A549 (cell line): ENCODE measurements around the gene EGLN2. TPM values are rescaled to one million over a fixed set of nuclear protein-coding genes. Genes with fewer than 3 reads are reported as not detected.
A peak's percentile ranks its signal among the peaks of the same experiment; 100 is the strongest.
"Not testable (repeated sequence)": the region's sequence is repeated elsewhere in the genome, so short reads cannot be mapped to it uniquely, and the experiment has no call there.

Experiments used
- ATAC-seq, 2 experiments: fragments of 200-7000 bp in 1 of 2; fragments of >200 bp in 1 of 2; cut with Nextera tagmentation in 1 of 2; cut with Tn5 transposase in 1 of 2; 3 replicates each; pipeline versions ENCODE4 v1.8.0 to v1.9.1; 2018 to 2020; ENCODE audit warnings: mild to moderate bottlenecking in 1 of 2, moderate library complexity in 1 of 2
- CTCF ChIA-PET: fragments of 300-600 bp; sonication (Branson Sonifier 250); formaldehyde crosslinking; extraction: SDS; loops from one replicate; lab custom pipeline; 2021; ENCODE audit warnings: antibody characterized with exemption, inconsistent platforms; lab: Yijun Ruan, JAX
- POLR2A ChIA-PET: fragments of 350-600 bp; formaldehyde crosslinking; extraction: SDS; loops from one replicate; lab custom pipeline; 2021; ENCODE audit warnings: antibody characterized with exemption, inconsistent platforms; lab: Yijun Ruan, JAX
- DNase-seq, 2 experiments: peaks; one replicate each; pipeline versions ENCODE4 v3.0.0 to v3.0.0-alpha.2; 2011 to 2016; ENCODE audit warnings: low read depth in 1 of 2, low spot score in 1 of 2
- FAIRE-seq: peaks from 2 replicates; lab custom pipeline; 2011; peaks lifted over from hg19 to GRCh38; lab: Jason Lieb, UNC
- H3K27ac ChIP-seq, 2 experiments: fragments of >200 bp; sonication (Bioruptor Twin); formaldehyde crosslinking; 3 replicates each; pipeline ENCODE4 v1.5.1; 2016 to 2017
- H3K4me1 ChIP-seq: fragments of >200 bp; sonication (Bioruptor Twin); formaldehyde crosslinking; 3 replicates; pipeline ENCODE4 v1.6.1; 2016
- H3K4me2 ChIP-seq: fragments of >200 bp; sonication (Bioruptor Twin); formaldehyde crosslinking; 3 replicates; pipeline ENCODE4 v1.6.1; 2016
- H3K4me3 ChIP-seq: fragments of >200 bp; sonication (Bioruptor Twin); formaldehyde crosslinking; 3 replicates; pipeline ENCODE4 v1.5.1; 2016
- H3K9me3 ChIP-seq: fragments of >200 bp; sonication (Bioruptor Twin); formaldehyde crosslinking; 3 replicates; pipeline ENCODE4 v1.6.1; 2016
- CBX8 ChIP-seq: fragments of 200-600 bp; sonication (generic); IDR thresholded peaks from 2 replicates; pipeline ENCODE4 v1.6.1; 2016
- CHD2 ChIP-seq: fragments of 150-350 bp; IDR thresholded peaks from 2 replicates; pipeline ENCODE4 v1.6.1; 2014; ENCODE audit warnings: low read length; ENCODE audit not compliant: partially characterized antibody
- CHD4 ChIP-seq: fragments of 200-600 bp; sonication (generic); IDR thresholded peaks from 2 replicates; pipeline ENCODE4 v1.6.1; 2016; ENCODE audit warnings: antibody characterized with exemption, mild to moderate bottlenecking, borderline replicate concordance
- CTCF ChIP-seq: fragments of >200 bp; sonication (Bioruptor Twin); formaldehyde crosslinking; IDR thresholded peaks from 3 replicates; pipeline ENCODE4 v1.5.1; 2016
- ELK1 ChIP-seq: fragments of 150-350 bp; IDR thresholded peaks from 2 replicates; pipeline ENCODE4 v1.6.1; 2014; ENCODE audit warnings: low read depth, mild to moderate bottlenecking, low read length
- HDAC2 ChIP-seq: fragments of 200-600 bp; sonication (generic); IDR thresholded peaks from 2 replicates; pipeline ENCODE4 v1.6.1; 2016
- HEYL ChIP-seq: fragments of 250-450 bp; sonication (Bioruptor Pico); IDR thresholded peaks from 2 replicates; pipeline ENCODE4 v1.8.0; 2021; ENCODE audit warnings: mild to moderate bottlenecking, moderate library complexity
- NFE2L2 ChIP-seq: fragments of 150-350 bp; conservative IDR thresholded peaks from 2 replicates; pipeline ENCODE4 v1.6.1; 2014; ENCODE audit warnings: low read length
- POLR2A ChIP-seq: IDR thresholded peaks from 2 replicates; pipeline ENCODE4 v1.6.1; 2012; ENCODE audit warnings: mild to moderate bottlenecking, low read length
- TP53 ChIP-seq: fragments of 250-450 bp; sonication (Bioruptor Pico); IDR thresholded peaks from 2 replicates; pipeline ENCODE4 v1.5.0; 2021; ENCODE audit warnings: mild to moderate bottlenecking, moderate library complexity
- ZC3H11A ChIP-seq: fragments of 450-650 bp; IDR thresholded peaks from 2 replicates; pipeline ENCODE4 v1.6.1; 2014; ENCODE audit warnings: antibody characterized with exemption, mild to moderate bottlenecking
- ZSCAN20 ChIP-seq: fragments of 250-450 bp; sonication (Bioruptor Pico); IDR thresholded peaks from 2 replicates; pipeline ENCODE4 v1.8.0; 2022; ENCODE audit warnings: mild to moderate bottlenecking, moderate library complexity
- WGBS: methylation state at CpG from one replicate; pipeline ENCODE4 v1.1.6; 2017; ENCODE audit errors: missing lambda C conversion rate; 5-methylcytosine and 5-hydroxymethylcytosine counted together
- polyA plus RNA-seq, 4 experiments: library from polyadenylated mRNA; depleted of rRNA in 3 of 4; stranded (reverse); fragments of >200 nt; fragmentation: RNase III in 1 of 4; extraction: RNeasy Plus Mini Kit Qiagen cat#74134 plus additional on column Dnase treatment in 1 of 4; gene quantifications; 2 replicates in 3 of 4; 3 replicates in 1 of 4; pipeline ENCODE4 v1.2.3, GENCODE V29; 2011 to 2017
- TF ChIP-seq, protein P1 (sequence below): fragments of 450-650 bp; IDR thresholded peaks from 2 replicates; pipeline ENCODE4 v1.6.1; 2014; ENCODE audit warnings: antibody characterized with exemption
- TF ChIP-seq, protein P2 (sequence below): IDR thresholded peaks from 2 replicates; pipeline ENCODE4 v1.6.1; 2012; ENCODE audit warnings: low read depth, borderline replicate concordance

EGLN2 gene
- polyA plus RNA-seq, 2 of the 4 experiments (the other 2 are of a cell fraction), result 34.7 to 81.4 TPM

DNA sequence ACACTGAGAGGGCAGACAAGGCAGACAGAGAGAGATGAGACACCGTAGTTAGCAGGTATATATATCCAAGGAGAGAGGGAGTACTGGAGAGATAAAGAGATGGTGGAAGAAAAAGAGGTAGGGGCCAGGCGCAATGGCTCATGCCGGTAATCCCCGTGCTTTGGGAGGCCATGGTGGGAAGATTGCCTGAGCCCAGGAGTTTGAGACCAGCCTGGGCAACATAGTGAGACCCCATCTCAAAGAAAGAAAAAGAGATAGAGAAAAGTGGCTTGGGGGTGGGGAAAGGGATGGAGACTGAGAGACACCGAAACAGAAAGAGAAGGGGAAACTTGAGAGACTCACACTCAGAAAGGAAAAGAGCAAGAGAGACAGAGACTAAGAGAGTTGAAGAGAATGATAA lies 18.4 kb upstream of the EGLN2 start:
- no peak for DNase-seq
- POLR2A ChIA-PET, result no interaction called here
- Histone ChIP-seq H3K4me2 (no peak overlapping the region), H3K27ac (no peak overlapping the region), H3K4me1 (peaks cover 14% of the 10 kb centered on the region), H3K9me3 (no peaks in the 10 kb centered on the region), H3K4me3 (no peak overlapping the region)
- 94% methylated on average over 5 of the region's 5 CpGs for WGBS
- TF ChIP-seq CTCF, result no peak
- no peak for TF ChIP-seq ELK1
- TF ChIP-seq POLR2A, result no peak
- no peak for TF ChIP-seq TP53 (CRISPR knock-in tag)
- TF ChIP-seq HEYL (CRISPR knock-in tag), result no peak
- TF ChIP-seq ZSCAN20, result no peak
- FAIRE-seq, result no peak
- CTCF ChIA-PET, result interaction anchor here (0.8 to 6.5 kb wide), 3 partner anchors 18 to 57 kb away, joined by 3 to 65 read pairs (median 46); partner anchors contain the start of gene EGLN2
- no peak for ATAC-seq

DNA sequence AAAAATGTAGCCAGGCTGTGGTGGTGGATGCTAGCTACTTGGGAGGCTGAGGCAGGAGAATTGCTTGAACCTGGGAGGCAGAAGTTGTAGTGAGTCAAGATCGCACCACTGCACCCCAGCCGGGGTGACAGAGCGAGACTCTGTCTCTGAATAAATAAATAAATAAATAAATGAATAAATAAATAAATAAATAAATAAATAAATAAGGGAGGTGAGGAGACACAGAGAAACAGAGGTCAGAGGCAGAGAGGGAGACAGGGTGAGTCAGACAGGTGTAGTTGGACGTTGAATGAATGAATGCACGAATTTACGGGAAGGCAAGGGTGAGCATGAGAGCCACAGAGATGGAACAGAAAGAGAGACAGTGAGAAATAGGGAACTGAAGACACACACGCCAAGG lies 17.9 kb upstream of the EGLN2 start:
- Histone ChIP-seq H3K27ac (no peak overlapping the region), H3K9me3 (no peaks in the 10 kb centered on the region), H3K4me2 (no peak overlapping the region), H3K4me3 (no peak overlapping the region), H3K4me1 (peaks cover 14% of the 10 kb centered on the region)
- ChIA-PET CTCF (interaction anchor here (6.5 kb wide), 1 partner anchor 25 kb away, joined by 46 read pairs; no protein-coding TSS in a partner anchor), POLR2A (interaction anchor here (0.6 kb wide), 1 partner anchor 47 kb away, joined by 4 read pairs; no protein-coding TSS in a partner anchor)
- ATAC-seq (no peak), FAIRE-seq (no peak), DNase-seq (no peak)
- TF ChIP-seq ZC3H11A, result peak; percentile 99
- no peak for TF ChIP-seq HDAC2
- WGBS, result 92% methylated on average over 7 of the region's 7 CpGs

DNA sequence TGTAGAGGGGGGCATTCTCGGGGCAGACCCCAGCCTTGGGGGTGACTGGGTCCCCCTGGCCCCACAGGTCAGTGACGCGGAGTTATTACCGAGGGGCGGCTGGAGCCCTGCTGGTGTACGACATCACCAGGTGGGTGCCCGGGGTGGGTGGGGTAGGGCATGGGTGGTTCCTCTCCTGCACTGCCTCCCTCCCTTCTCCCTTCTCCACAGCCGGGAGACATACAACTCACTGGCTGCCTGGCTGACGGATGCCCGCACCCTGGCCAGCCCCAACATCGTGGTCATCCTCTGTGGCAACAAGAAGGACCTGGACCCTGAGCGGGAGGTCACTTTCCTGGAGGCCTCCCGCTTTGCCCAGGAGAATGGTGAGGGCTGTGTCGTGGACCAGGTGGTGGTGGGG lies 15.3 kb upstream of the EGLN2 start:
- CTCF ChIA-PET, result interaction anchor here (0.8 to 1.6 kb wide), 7 partner anchors 10 to 421 kb away, joined by 3 to 5 read pairs (median 3); no protein-coding TSS in a partner anchor
- no peak overlapping the region for H3K27ac ChIP-seq
- H3K4me1 ChIP-seq, result peaks cover 6% of the 10 kb centered on the region
- no peak overlapping the region for H3K4me2 ChIP-seq
- no peaks in the 10 kb centered on the region for H3K9me3 ChIP-seq
- POLR2A ChIA-PET, result no interaction called here
- no peak for FAIRE-seq
- TF ChIP-seq NFE2L2 (no peak), CTCF (no peak), CBX8 (no peak), CHD2 (no peak), CHD4 (no peak), ZC3H11A (no peak)
- TF ChIP-seq, protein P1, sequence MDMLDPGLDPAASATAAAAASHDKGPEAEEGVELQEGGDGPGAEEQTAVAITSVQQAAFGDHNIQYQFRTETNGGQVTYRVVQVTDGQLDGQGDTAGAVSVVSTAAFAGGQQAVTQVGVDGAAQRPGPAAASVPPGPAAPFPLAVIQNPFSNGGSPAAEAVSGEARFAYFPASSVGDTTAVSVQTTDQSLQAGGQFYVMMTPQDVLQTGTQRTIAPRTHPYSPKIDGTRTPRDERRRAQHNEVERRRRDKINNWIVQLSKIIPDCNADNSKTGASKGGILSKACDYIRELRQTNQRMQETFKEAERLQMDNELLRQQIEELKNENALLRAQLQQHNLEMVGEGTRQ, result no peak
- TF ChIP-seq, protein P2, sequence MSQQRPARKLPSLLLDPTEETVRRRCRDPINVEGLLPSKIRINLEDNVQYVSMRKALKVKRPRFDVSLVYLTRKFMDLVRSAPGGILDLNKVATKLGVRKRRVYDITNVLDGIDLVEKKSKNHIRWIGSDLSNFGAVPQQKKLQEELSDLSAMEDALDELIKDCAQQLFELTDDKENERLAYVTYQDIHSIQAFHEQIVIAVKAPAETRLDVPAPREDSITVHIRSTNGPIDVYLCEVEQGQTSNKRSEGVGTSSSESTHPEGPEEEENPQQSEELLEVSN, result no peak
- TF ChIP-seq, all 56 proteins: peak for 0
- no peak overlapping the region for H3K4me3 ChIP-seq
- WGBS, result 88% methylated on average over 12 of the region's 14 CpGs
- DNase-seq (no peak), ATAC-seq (no peak)

- DNase-seq, H3K4me2 ChIP-seq, ATAC-seq, POLR2A ChIA-PET, H3K4me3 ChIP-seq, H3K4me1 ChIP-seq, H3K27ac ChIP-seq, H3K9me3 ChIP-seq: not testable (repeated sequence)
- 87% methylated on average over 2 of the region's 2 CpGs for WGBS
- FAIRE-seq, result peak; percentile 54
- CTCF ChIA-PET, result interaction anchor here (0.6 to 1.6 kb wide), 8 partner anchors 9 to 421 kb away, joined by 3 to 5 read pairs (median 4); no protein-coding TSS in a partner anchor
These were observed 14.8 kb upstream of the EGLN2 start for GRCh38 chr19:40784146-40784545.
